Mucosa of stomach (tissue), 1 donor: ENCODE results near the gene FAF1.
"Not testable (repeated sequence)": the region's sequence is repeated elsewhere in the genome, so short reads cannot be mapped to it uniquely, and the experiment has no call there.

Experiments
- H3K27me3 ChIP-seq: one replicate; pipeline ENCODE4 v1.7.0; 2013; ENCODE audit warnings: mild to moderate bottlenecking, low read length; ENCODE audit not compliant: control insufficient read depth, insufficient read depth
- H3K36me3 ChIP-seq: one replicate; pipeline ENCODE4 v1.7.0; 2013; ENCODE audit warnings: low read length; ENCODE audit not compliant: control insufficient read depth, insufficient read depth
- H3K4me1 ChIP-seq: one replicate; pipeline ENCODE4 v1.7.0; 2013; ENCODE audit warnings: mild to moderate bottlenecking, low read length; ENCODE audit not compliant: control insufficient read depth, insufficient read depth
- H3K4me3 ChIP-seq: one replicate; pipeline ENCODE4 v1.7.0; 2013; ENCODE audit warnings: low read length
- H3K9ac ChIP-seq: one replicate; pipeline ENCODE4 v1.7.0; 2013; ENCODE audit warnings: mild to moderate bottlenecking, low read length, moderate library complexity
- H3K9me3 ChIP-seq: one replicate; pipeline ENCODE4 v1.7.0; 2013; ENCODE audit warnings: mild to moderate bottlenecking, low read length, moderate library complexity; ENCODE audit not compliant: control insufficient read depth
- donor health status: Pancreatic carcinoma.

Gene FAF1

DNA sequence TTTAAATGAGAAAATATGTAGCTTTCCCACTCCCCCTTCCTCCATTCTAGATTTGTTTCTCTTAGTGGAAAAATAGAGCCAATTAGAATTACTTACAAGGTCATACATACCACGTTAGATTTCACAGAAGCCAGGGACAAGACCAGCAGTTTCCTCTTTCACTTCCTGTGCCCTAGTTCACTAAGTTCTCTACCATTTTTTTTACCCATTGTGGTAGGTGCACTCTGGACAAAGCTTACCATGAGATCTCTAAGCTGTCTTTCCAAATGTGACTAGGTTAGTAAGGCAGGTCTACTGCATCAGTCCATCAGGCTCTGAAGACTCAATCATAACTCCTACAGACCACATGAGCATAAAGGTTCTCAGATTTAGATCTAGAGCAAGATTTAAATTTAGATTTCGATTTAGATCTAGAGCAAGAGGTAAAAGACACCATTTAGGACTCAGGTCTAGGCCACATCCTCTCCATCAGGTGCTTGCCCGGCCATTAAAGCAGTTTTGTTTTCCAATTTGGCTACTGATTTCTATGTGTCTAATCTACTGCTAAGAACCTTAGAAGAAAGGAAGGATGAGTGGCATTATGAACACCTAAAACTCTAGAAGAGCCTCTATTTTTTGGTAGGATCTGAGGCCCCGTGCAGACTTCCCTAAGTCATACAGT lies 235.3 kb downstream of the FAF1 start:
- H3K4me3 ChIP-seq = no peak overlapping the region
- H3K9me3 ChIP-seq = no peaks in the 10 kb centered on the region
- no peaks in the 10 kb centered on the region for H3K4me1 ChIP-seq
- no peaks in the 10 kb centered on the region for H3K36me3 ChIP-seq
- no peak overlapping the region for H3K9ac ChIP-seq
- no peaks in the 10 kb centered on the region for H3K27me3 ChIP-seq

DNA sequence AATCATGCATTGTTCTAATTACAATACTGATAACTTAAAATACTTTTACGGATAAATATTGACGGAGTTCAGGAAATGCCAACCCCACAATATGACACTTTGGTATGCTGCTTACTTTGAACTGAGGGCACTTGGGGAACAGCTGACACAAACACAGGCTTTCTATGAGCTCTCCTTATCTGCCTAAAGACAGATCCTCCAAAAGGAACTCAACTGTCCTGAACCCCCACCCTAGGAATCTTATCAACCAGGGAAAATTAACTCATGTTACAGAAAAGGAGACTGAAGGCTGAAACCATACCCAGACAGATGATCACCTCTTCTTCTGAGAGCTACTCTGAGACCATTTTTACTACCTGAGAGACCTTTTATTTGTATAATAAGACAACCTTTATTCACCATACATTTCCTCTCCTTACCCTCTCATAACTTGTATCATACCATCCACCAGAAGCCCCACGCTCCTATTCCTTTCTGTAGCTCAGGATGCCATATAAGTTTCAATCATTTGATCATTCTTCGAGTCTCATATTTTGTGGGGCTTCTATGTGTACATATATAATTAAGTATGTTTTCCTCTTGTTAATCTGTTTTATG lies 239.5 kb downstream of the FAF1 start:
- Histone ChIP-seq H3K4me3 (no peak overlapping the region), H3K36me3 (no peaks in the 10 kb centered on the region), H3K27me3 (no peaks in the 10 kb centered on the region), H3K9me3 (no peaks in the 10 kb centered on the region), H3K9ac (no peak overlapping the region), H3K4me1 (no peaks in the 10 kb centered on the region)

- Histone ChIP-seq H3K4me1 (no peaks in the 10 kb centered on the region), H3K9me3 (no peaks in the 10 kb centered on the region), H3K27me3 (no peaks in the 10 kb centered on the region), H3K9ac (no peak overlapping the region), H3K4me3 (no peak overlapping the region), H3K36me3 (no peaks in the 10 kb centered on the region)
Measured at GRCh38 chr1:50719126-50719525, 240.9 kb downstream of the FAF1 start.

DNA sequence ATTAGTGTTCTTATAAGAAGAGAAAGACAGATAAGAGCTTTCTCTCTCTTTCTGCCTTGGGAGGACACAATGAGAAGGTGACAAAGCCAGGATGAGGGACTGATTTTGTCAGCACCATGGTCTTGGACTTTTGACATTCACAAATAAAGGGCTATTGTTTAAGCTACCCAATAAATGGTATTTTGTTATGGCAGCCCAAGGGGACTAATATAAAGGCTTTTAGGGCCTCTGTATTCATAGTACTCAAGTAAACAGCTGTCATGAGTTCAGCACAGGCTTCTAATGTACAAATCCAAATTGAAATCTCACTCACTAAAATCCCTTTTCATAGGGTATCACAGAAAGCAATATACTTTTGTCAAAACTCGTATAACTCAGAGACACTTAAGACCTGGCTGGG lies 242.7 kb downstream of the FAF1 start:
- Histone ChIP-seq H3K9me3 (no peaks in the 10 kb centered on the region), H3K9ac (no peak overlapping the region), H3K36me3 (no peaks in the 10 kb centered on the region), H3K27me3 (no peaks in the 10 kb centered on the region), H3K4me1 (no peaks in the 10 kb centered on the region), H3K4me3 (no peak overlapping the region)

GRCh38 chr1:50716455-50716854 lies 243.6 kb downstream of the FAF1 start:
- H3K9ac ChIP-seq = not testable (repeated sequence)

DNA sequence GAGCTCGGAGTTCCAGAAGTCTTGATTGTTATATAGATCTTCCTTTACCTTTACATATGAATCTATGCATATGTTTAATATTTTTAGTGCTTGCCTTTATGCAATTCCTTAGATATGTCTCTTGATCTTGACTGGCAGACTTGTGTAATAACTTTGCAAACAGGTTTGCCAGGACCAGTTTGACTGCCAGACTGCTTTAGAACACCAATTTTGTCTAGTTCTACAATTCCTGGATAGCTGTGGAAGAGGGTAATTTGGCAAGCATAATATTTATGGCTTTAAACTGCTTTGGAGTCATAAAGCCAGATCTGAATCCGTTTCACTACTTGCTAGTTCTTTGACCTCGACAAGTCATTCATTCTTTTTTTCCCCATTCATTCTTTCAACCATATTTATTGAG lies 250.0 kb downstream of the FAF1 start:
- Histone ChIP-seq H3K4me3 (no peak overlapping the region), H3K9me3 (no peaks in the 10 kb centered on the region), H3K27me3 (no peaks in the 10 kb centered on the region), H3K4me1 (no peaks in the 10 kb centered on the region), H3K36me3 (no peaks in the 10 kb centered on the region), H3K9ac (no peak overlapping the region)

More at GRCh38 chr1:50716455-50716854, 243.6 kb downstream of the FAF1 start:
- not testable (repeated sequence) for H3K27me3 ChIP-seq, H3K9me3 ChIP-seq, H3K4me1 ChIP-seq, H3K36me3 ChIP-seq, H3K4me3 ChIP-seq

DNA sequence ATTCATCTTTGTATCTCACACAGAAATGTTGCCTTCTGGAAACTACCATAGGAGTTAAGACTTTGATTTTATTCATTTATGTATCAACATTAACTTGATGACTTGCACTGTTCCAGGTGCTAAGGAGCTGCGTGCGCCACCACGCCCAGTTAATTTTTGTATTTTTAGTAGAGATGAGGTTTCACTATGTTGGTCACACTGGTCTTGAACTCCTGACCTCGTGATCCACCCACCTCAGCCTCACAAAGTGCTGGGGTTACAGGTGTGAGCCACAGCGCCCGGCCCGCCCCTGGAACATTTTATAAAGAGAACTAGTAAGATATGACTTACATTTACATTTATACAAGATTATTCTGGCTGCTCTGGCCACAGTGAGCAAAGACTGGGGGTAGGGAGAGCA lies 252.2 kb downstream of the FAF1 start:
- no peak overlapping the region for H3K4me3 ChIP-seq

DNA sequence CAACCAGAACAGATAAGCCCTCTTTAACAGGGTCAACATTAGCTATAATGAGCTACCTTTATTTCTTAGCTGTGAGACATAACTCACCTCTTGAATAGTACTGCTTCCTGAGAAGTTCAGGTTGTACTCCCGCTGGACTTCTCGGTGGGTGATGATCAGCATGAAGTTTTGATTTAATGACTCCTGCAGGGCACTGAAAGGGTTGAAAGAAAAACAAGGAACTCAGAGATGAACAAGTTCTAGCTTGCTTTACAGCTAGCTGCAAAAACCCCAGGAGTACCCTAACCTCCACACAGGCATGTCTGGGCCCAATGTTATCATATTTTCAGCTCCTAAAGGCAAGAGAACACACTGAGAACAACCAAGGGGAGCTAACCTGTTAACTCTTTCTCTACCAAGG lies 254.4 kb downstream of the FAF1 start:
- Histone ChIP-seq H3K4me1 (peaks cover 7% of the 10 kb centered on the region), H3K36me3 (no peaks in the 10 kb centered on the region), H3K4me3 (no peak overlapping the region), H3K9me3 (no peaks in the 10 kb centered on the region), H3K9ac (no peak overlapping the region), H3K27me3 (no peaks in the 10 kb centered on the region)

More for the DNA sequence above, 252.2 kb downstream of the FAF1 start:
- H3K9ac ChIP-seq = no peak overlapping the region
- no peaks in the 10 kb centered on the region for H3K4me1 ChIP-seq
- H3K9me3 ChIP-seq = no peaks in the 10 kb centered on the region
- H3K27me3 ChIP-seq = no peaks in the 10 kb centered on the region
- no peaks in the 10 kb centered on the region for H3K36me3 ChIP-seq

DNA sequence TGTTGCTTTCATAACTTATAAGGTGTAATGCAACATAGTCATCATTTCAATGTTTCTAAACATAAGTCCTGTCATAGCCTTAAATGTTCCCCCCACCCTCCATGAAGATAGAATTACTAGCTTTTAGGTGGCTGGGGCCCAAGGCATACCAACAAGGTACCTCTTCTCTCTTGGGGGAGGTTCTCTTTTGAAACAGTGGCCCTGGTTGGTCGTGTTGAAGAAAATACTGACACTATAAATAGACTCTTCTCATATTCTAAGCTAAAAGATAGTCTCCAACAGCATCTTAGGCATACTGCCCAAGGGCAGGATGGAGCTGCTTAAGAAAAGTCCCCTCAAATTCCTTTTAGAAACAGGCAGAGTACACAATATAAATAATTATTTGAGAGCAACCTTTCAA lies 255.0 kb downstream of the FAF1 start:
- no peak overlapping the region for H3K9ac ChIP-seq
- H3K9me3 ChIP-seq = no peaks in the 10 kb centered on the region
- no peaks in the 10 kb centered on the region for H3K27me3 ChIP-seq
- peaks cover 7% of the 10 kb centered on the region for H3K4me1 ChIP-seq
- no peaks in the 10 kb centered on the region for H3K36me3 ChIP-seq
- no peak overlapping the region for H3K4me3 ChIP-seq

- no peak overlapping the region for H3K9ac ChIP-seq
Measured at GRCh38 chr1:50704126-50704525, 255.9 kb downstream of the FAF1 start.

GRCh38 chr1:50703240-50703639 lies 256.8 kb downstream of the FAF1 start:
- no peak overlapping the region for H3K4me3 ChIP-seq
- H3K4me1 ChIP-seq = peaks cover 7% of the 10 kb centered on the region
- H3K9ac ChIP-seq = no peak overlapping the region
- no peaks in the 10 kb centered on the region for H3K36me3 ChIP-seq
- no peaks in the 10 kb centered on the region for H3K9me3 ChIP-seq
- no peaks in the 10 kb centered on the region for H3K27me3 ChIP-seq

More at GRCh38 chr1:50704126-50704525, 255.9 kb downstream of the FAF1 start:
- H3K4me1 ChIP-seq = peaks cover 7% of the 10 kb centered on the region
- no peak overlapping the region for H3K4me3 ChIP-seq
- H3K27me3 ChIP-seq = no peaks in the 10 kb centered on the region
- no peaks in the 10 kb centered on the region for H3K36me3 ChIP-seq
- H3K9me3 ChIP-seq = no peaks in the 10 kb centered on the region

DNA sequence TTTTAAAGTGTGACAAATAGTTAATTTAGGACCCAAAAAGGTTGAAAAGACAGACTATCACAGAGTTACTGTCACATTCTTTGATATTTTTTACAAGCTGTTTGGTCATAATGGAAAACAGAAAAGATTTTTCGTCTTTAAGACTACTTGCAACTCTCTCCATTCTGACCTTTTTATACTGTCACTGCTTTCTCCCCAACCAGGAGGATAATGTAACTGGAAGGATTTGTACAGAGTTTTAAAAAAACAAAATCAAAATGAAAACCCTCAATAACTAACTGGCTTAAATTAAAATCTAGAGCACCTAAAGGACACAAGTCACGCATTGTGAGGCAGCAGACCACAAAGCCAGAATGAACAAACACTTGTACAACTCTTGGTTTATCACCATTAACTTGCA lies 257.7 kb downstream of the FAF1 start:
- Histone ChIP-seq H3K4me3 (no peak overlapping the region), H3K9me3 (no peaks in the 10 kb centered on the region), H3K9ac (no peak overlapping the region), H3K27me3 (no peaks in the 10 kb centered on the region), H3K36me3 (no peaks in the 10 kb centered on the region), H3K4me1 (peaks cover 7% of the 10 kb centered on the region)
